ENCODE results near the gene HOOK1.

DNA sequence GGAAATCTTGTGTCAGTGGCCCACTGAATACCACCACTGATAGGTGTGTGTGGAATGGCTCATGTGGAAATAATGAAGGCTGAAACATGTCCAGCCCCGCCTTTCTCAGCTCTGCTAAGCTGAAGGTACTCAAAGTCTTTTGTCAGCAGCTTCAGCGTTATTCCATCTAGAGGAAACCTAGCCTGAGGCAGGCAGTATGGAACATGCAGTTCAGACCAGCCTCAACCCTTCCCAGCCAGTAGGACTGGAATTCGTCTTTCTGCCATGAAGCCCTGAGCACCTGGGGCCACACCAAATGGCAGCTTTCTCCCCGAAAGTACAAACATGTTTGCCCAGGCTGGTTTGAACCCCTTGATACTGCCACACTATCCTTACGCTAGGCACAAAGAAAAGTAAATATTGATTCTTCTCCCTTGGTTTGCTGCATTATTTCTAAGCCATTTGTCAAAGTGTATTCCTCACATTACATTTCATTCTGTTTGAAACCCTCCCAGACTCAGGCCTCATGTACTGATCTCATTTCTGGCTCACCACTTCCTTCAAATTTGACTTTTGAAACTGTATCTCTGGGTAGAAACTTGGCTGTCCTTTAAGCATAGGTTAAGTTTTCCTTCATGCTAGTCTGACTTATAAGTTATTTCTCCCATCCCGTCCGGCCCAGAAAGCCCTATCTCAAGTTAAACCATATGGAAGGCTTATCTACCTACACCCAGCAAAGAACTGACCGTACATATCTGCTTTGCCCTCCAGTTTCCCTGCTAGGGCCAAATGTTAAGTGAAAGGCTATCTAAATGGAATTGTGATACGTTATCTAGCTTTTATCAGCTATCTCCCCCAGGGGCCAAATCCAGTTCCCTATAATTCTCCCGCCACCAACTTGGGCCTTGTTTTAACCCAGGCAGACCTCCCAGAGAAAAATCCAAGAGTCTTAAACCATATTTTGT lies 45.7 kb upstream of the HOOK1 start:
- TF ChIP-seq, protein P1, sequence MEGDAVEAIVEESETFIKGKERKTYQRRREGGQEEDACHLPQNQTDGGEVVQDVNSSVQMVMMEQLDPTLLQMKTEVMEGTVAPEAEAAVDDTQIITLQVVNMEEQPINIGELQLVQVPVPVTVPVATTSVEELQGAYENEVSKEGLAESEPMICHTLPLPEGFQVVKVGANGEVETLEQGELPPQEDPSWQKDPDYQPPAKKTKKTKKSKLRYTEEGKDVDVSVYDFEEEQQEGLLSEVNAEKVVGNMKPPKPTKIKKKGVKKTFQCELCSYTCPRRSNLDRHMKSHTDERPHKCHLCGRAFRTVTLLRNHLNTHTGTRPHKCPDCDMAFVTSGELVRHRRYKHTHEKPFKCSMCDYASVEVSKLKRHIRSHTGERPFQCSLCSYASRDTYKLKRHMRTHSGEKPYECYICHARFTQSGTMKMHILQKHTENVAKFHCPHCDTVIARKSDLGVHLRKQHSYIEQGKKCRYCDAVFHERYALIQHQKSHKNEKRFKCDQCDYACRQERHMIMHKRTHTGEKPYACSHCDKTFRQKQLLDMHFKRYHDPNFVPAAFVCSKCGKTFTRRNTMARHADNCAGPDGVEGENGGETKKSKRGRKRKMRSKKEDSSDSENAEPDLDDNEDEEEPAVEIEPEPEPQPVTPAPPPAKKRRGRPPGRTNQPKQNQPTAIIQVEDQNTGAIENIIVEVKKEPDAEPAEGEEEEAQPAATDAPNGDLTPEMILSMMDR (IDR thresholded peaks at IDR 0.05) = no peak
- TF ChIP-seq POLR2A (IDR thresholded peaks at IDR 0.05) = no peak
- TF ChIP-seq POLR2AphosphoS5 (IDR thresholded peaks at IDR 0.05) = no peak
- TF ChIP-seq EP300 (IDR thresholded peaks at IDR 0.05) = no peak
